Subcutaneous adipose tissue (tissue), 4 donors: ENCODE measurements around the gene TREH. TPM values are rescaled to one million over a fixed set of nuclear protein-coding genes. Genes with fewer than 3 reads are reported as not detected.

Experiments
- total RNA-seq, 4 donors: library from RNA; depleted of rRNA; stranded (reverse); fragments of >200 nt; gene quantifications; one replicate each; pipeline ENCODE4 v1.1.0, GENCODE V29; 2016
- TF ChIP-seq, protein P1 (sequence below): fragments of 450-650 bp; IDR thresholded peaks from one replicate; pipeline ENCODE4 v1.5.1; 2016; ENCODE audit warnings: low read depth, mild to moderate bottlenecking, control low read depth, antibody characterized with exemption, moderate library complexity

TREH gene
- total RNA-seq, 4 donors from 2014 or later: not detected

DNA sequence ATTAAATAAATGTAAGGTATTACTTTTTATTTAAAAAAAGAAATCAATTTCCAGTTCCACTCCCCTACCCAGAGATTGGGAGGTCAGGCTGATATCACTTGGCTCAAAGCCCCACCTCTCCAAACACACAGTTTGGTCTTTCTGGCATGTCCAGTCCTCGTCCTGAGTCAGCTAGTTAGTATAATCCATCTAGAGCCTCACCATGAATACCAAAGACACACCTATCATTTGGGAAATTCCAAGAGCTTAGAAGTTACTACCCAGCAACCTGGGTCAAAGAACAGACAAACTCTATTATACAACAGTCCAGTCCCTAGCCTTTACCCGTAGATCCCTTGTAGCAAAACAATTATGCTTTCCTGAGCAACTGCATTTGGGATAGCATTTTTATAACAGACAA is 9.4 kb downstream of the TREH start:
- TF ChIP-seq, protein P1, sequence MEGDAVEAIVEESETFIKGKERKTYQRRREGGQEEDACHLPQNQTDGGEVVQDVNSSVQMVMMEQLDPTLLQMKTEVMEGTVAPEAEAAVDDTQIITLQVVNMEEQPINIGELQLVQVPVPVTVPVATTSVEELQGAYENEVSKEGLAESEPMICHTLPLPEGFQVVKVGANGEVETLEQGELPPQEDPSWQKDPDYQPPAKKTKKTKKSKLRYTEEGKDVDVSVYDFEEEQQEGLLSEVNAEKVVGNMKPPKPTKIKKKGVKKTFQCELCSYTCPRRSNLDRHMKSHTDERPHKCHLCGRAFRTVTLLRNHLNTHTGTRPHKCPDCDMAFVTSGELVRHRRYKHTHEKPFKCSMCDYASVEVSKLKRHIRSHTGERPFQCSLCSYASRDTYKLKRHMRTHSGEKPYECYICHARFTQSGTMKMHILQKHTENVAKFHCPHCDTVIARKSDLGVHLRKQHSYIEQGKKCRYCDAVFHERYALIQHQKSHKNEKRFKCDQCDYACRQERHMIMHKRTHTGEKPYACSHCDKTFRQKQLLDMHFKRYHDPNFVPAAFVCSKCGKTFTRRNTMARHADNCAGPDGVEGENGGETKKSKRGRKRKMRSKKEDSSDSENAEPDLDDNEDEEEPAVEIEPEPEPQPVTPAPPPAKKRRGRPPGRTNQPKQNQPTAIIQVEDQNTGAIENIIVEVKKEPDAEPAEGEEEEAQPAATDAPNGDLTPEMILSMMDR: no peak

DNA sequence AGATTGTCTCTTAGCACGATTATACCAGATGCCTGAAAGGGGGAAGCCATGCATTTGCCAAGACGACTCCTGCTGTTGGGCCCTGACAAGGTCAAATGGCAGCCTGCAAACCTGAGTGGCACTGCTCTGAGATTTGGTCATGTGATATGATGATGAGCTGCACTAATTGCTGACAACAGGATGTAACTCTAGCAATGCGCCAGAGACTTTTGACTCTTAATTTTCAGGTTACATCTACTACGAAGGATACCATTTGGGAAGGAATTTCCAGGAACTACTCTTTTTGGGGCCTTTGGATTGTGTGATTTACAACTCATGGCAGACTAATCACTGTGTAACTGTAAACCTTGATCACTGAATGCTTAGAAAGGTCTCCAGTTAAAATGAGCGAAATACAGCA is 13.1 kb downstream of the TREH start:
- TF ChIP-seq, protein P1: no peak

DNA sequence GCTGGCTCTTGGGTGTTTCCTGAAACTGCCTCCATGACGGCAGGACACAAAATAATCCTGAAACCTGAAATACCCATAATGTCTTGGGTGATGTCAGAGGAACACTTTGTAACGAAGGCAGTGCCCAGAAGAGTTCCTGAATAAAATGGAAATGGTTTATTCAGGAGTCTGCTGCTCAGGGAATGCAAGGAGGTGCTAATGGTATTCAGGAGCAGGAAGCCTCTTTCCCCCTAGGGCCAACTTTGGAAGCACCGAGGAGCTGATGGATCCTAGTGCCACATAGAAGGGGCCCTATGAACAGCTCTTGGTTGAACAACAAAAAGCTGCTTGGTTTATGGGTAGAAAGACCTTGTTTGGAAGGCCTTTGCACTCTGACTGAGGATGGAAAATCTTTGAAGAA is 15.5 kb downstream of the TREH start:
- TF ChIP-seq, protein P1: no peak

DNA sequence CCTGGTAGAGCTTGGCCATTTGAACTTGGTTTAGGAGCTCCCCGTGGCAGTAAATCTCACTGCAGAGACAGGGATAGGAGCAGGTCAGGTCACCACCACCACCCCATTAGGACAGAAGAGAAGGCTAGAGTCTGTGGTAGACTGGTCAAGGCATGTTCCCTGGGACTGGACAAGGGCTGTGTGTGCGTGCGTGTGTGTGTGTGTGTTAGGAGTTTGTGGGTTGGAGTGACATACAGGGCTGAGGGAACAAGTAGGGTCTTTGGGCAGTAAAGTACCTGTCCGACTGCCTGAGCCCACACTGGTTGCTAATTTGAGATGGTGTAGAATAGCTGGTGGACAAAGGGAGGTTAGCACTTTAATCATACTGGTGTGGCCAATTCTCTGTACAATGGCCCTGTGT is 16.1 kb downstream of the TREH start:
- TF ChIP-seq, protein P1: no peak

DNA sequence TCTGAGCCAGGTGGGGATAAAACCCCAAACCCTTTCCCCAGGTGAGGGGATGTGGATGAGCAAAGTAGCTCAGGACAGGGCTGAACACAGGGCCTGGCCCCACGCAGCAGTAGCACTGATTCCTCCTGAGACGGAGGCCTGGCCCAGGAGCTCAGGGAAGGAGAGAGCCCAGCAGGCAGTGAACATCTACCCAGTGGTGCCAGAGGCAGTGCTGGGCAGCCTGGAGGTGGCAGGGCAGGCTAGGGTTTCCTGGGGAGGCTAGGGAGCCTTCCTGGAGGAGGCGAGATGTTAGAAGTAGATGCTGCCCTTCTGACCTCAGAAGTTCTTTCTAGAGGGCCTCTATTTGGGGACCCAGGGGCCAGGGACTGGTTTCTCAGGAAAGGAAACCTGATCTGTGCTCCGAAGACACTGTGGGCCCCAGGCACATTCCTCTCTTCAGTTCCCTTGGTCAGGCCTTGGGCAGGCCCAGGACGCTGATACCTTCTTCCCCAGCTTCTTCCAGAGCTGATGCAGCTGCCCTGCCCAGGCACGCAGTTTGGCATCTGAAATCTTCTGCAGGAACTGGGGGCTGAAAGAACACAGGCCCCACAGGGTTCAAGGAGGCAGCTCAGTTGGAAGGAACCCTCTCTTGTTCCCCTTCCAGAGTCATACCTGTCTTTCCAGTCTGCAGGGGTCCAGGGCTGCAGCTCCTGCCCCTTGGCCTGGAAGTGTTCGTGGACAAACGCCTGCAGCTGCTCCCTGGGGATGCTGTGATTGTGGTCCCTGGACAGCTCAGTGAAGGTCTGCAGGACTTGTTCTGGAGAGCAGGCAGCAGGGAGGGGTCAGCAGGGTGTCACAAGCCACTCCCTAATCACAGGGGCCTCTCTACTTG is 16.8 kb downstream of the TREH start:
- TF ChIP-seq, protein P1: no peak

DNA sequence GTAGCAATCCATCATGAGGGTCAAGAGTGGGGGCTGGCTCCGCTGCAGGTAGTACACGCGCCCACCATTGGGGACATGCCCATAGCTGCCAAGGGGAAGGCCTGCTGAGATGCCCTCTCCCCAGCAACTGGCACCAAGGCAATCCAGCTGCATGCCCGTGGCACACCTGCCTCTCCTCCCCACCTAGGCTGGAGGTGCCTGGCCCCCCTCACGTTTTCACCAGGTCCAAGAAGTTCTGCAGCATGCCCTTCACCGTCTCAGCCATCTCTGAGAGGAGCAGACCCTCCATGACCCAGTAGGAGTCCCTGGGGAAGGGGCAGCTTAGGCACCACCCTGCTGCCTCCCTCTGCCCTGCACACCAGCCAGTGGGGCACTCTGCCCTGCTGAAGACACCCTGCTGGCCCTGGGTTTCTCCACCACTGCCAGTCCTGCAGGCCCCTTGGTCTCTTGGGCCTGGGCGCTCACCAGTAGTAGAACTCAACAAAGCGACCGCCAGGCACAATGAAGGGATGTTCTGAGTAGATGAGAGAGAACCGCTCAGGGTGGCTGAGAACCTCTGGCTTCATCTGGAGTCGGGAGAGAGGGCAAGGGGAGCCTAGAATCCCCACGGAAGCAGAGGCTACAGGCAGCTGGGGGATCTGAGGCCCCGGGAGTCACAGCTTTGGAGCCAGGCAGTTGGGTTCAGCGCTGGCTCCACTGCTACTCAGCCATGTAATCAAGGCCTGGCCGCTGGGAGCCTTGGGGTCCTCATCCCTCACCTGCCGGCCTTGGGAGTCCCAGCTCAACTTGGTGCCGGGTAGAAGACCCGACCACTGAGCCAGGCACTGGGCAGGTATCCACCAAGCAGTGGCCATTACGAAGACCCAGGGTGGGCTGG is 17.8 kb downstream of the TREH start:
- TF ChIP-seq, protein P1: no peak
